Tibial artery (tissue), 4 donors: ENCODE measurements around the gene RASGRF1.

Source experiments
- DNase-seq, 2 donors: peaks; one replicate each; pipeline ENCODE4 v3.0.0-alpha.2; 2019
- H3K27ac ChIP-seq, 2 donors: fragments of 200-600 bp; sonication (generic) in 1 of 2; 1 replicate in 1 of 2; 2 replicates in 1 of 2; pipeline ENCODE4 v1.5.1; 2018 to 2019; ENCODE audit warnings: mild to moderate bottlenecking in 1 of 2
- H3K27me3 ChIP-seq, 2 donors: fragments of 200-600 bp; sonication (generic) in 1 of 2; one replicate each; pipeline versions ENCODE4 v1.5.1 to v1.6.0; 2016 to 2019
- H3K36me3 ChIP-seq, 3 donors: fragments of 200-600 bp; sonication (generic) in 2 of 3; one replicate each; pipeline ENCODE4 v1.5.1; 2016 to 2019; ENCODE audit warnings: mild to moderate bottlenecking in 2 of 3
- H3K4me1 ChIP-seq, 4 donors: fragments of 200-600 bp; sonication (generic) in 2 of 4; 1 replicate in 3 of 4; 2 replicates in 1 of 4; pipeline ENCODE4 v1.5.1; 2016 to 2019
- H3K4me3 ChIP-seq, 2 donors: fragments of 200-600 bp; sonication (generic) in 1 of 2; 1 replicate in 1 of 2; 2 replicates in 1 of 2; pipeline ENCODE4 v1.5.1; 2018 to 2019; ENCODE audit warnings: mild to moderate bottlenecking in 2 of 2
- H3K9me3 ChIP-seq, 3 donors: fragments of 200-600 bp; sonication (generic) in 1 of 3; one replicate each; pipeline ENCODE4 v1.5.1; 2016 to 2019
- intact Hi-C: fragments of 100-400 bp; cut with DNase I; formaldehyde crosslinking; loops from one replicate; pipeline ENCODE4 v1.15.0; 2023; ENCODE audit warnings: low total_unique reads
- TF ChIP-seq, protein P1 (sequence below), 2 experiments: fragments of 200-600 bp in 1 of 2; fragments of 450-650 bp in 1 of 2; IDR thresholded peaks; one replicate each; pipeline ENCODE4 v1.5.1; 2017 to 2019; ENCODE audit warnings: antibody characterized with exemption in 2 of 2, mild to moderate bottlenecking in 1 of 2, moderate library complexity in 1 of 2

The RASGRF1 gene

DNA sequence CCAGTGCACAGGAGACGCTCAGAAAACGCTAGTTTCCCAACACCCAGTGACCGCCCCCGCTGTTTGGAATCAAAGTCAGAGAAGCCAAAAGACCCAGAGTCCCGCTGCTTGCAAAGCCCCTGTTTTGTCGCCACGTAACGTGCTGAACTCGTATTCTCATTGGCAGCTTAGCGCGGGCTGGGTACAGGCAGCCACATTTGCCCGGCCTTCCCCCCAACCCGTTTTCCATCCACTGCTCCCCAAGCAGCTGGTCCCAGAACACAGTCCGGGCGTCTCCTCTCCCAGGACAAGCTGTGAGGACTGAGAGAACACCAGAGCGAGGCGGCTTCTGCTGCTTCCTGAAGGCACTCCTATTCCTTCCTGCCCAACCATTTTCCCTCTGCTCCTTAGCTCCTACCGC is 54.8 kb downstream of the RASGRF1 start:
- TF ChIP-seq, protein P1, sequence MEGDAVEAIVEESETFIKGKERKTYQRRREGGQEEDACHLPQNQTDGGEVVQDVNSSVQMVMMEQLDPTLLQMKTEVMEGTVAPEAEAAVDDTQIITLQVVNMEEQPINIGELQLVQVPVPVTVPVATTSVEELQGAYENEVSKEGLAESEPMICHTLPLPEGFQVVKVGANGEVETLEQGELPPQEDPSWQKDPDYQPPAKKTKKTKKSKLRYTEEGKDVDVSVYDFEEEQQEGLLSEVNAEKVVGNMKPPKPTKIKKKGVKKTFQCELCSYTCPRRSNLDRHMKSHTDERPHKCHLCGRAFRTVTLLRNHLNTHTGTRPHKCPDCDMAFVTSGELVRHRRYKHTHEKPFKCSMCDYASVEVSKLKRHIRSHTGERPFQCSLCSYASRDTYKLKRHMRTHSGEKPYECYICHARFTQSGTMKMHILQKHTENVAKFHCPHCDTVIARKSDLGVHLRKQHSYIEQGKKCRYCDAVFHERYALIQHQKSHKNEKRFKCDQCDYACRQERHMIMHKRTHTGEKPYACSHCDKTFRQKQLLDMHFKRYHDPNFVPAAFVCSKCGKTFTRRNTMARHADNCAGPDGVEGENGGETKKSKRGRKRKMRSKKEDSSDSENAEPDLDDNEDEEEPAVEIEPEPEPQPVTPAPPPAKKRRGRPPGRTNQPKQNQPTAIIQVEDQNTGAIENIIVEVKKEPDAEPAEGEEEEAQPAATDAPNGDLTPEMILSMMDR (IDR thresholded peaks at IDR 0.05), result no peak
- no peaks in the 10 kb centered on the region for H3K36me3 ChIP-seq
- H3K9me3 ChIP-seq, result no peaks in the 10 kb centered on the region
- H3K27ac ChIP-seq, result no peak overlapping the region
- H3K4me3 ChIP-seq, result no peak overlapping the region
- peaks cover 0 to 7% (median 0%) of the 10 kb centered on the region in 4 donors for H3K4me1 ChIP-seq
- no peak for DNase-seq
- peaks cover 0 to 3% of the 10 kb centered on the region in 2 donors for H3K27me3 ChIP-seq
- intact Hi-C loops, result no loop called here

DNA sequence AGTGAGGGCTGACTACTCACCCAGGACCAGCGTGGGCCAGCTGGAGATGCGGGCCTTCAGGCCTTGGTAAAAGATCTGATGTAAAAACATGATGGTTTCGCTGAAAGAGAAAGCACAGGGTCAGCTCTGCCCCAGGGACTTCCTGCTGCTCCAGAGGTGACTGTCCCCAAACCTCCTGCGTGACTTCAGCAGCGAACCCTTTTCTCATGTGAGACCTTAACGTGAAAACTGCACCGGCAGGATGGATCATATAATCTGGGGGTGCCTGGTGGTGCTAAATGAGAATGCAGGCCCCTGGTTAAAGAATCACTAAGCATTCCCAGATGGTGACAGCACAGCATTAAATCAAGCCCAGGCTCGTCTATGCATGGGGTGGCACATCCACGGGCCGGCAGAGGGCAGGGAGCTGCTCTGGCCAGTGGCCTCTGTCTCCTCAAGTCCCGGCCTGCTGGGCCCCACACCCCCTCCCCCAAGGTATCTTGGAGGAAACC is 55.4 kb downstream of the RASGRF1 start:
- Histone ChIP-seq H3K4me3 (no peak overlapping the region), H3K4me1 (peaks cover 0 to 7% (median 0%) of the 10 kb centered on the region in 4 donors), H3K27ac (no peak overlapping the region), H3K36me3 (no peaks in the 10 kb centered on the region), H3K9me3 (no peaks in the 10 kb centered on the region), H3K27me3 (peaks cover 0 to 3% of the 10 kb centered on the region in 2 donors)
- no peak for DNase-seq
- TF ChIP-seq, protein P1 (IDR thresholded peaks at IDR 0.05), result no peak
- intact Hi-C loops, result no loop called here

DNA sequence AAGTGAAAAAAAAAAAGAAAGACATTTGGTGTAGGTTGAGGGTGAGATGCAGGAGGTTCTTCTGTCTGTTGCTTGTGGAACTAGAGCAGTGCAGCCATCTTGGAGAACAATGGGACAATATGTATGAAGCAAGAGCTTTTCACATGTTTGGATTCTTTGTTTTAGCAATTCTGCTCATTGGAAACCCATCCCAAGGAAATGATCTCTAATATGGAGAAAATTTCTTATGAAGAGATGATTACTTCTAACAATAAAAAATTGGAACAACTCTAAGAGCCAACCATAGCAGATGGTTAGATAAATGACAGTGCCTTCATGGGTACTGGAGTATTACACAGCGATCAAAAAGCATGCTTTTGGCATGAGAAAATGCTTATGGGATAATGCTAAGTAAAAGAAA is 56.3 kb downstream of the RASGRF1 start:
- Histone ChIP-seq H3K27ac (no peak overlapping the region), H3K9me3 (no peaks in the 10 kb centered on the region), H3K36me3 (no peaks in the 10 kb centered on the region), H3K4me3 (no peak overlapping the region), H3K4me1 (peaks cover 0 to 7% (median 0%) of the 10 kb centered on the region in 4 donors), H3K27me3 (peaks cover 0 to 3% of the 10 kb centered on the region in 2 donors)
- no peak for DNase-seq
- intact Hi-C loops, result no loop called here
- TF ChIP-seq, protein P1 (IDR thresholded peaks at IDR 0.05), result no peak

- Histone ChIP-seq H3K27ac (no peak overlapping the region), H3K9me3 (no peaks in the 10 kb centered on the region), H3K36me3 (no peaks in the 10 kb centered on the region), H3K4me1 (peaks cover 0 to 7% (median 0%) of the 10 kb centered on the region in 4 donors), H3K27me3 (peaks cover 0 to 3% of the 10 kb centered on the region in 2 donors), H3K4me3 (no peak overlapping the region)
- TF ChIP-seq, protein P1 (IDR thresholded peaks at IDR 0.05), result no peak
- intact Hi-C loops, result no loop called here
- no peak for DNase-seq
These were observed 57.9 kb downstream of the RASGRF1 start for GRCh38 chr15:79032656-79033055.

GRCh38 chr15:79031821-79032220 is 58.8 kb downstream of the RASGRF1 start:
- DNase-seq, result no peak
- Histone ChIP-seq H3K36me3 (no peaks in the 10 kb centered on the region), H3K4me3 (no peak overlapping the region), H3K27me3 (peaks cover 0 to 3% of the 10 kb centered on the region in 2 donors), H3K9me3 (no peaks in the 10 kb centered on the region), H3K4me1 (peaks cover 0 to 7% (median 0%) of the 10 kb centered on the region in 4 donors), H3K27ac (no peak overlapping the region)
- TF ChIP-seq, protein P1 (IDR thresholded peaks at IDR 0.05), result no peak
- intact Hi-C loops, result no loop called here

DNA sequence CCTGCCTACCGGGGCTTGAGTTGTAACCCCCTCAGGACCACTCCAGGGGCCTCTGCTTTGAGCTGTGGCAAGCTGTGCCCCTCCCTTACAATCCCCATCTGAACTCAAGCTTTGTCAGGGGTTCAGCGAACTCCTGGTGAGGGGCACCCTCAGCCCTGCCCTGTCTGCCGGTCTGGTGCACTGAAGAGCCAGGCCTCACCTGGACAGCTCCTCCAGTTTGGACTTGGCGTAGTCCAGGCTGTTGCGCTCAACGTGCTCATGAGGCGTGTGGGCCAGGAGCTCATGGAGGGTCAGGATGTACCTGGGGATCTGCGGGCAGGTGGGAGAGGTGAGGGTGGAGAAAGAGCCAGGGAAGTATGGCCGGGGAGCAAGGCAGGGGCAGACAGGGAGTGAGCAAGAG is 59.4 kb downstream of the RASGRF1 start:
- intact Hi-C loops, result no loop called here
- Histone ChIP-seq H3K4me3 (no peak overlapping the region), H3K4me1 (peaks cover 0 to 7% (median 0%) of the 10 kb centered on the region in 4 donors), H3K36me3 (no peaks in the 10 kb centered on the region), H3K9me3 (no peaks in the 10 kb centered on the region), H3K27me3 (peaks cover 0 to 3% of the 10 kb centered on the region in 2 donors), H3K27ac (no peak overlapping the region)
- no peak for DNase-seq
- TF ChIP-seq, protein P1 (IDR thresholded peaks at IDR 0.05), result no peak
